Measurements from ENCODE around the gene GPER1. TPM values are rescaled to one million over a fixed set of nuclear protein-coding genes. Genes with fewer than 3 reads are reported as not detected.

Gene GPER1
- total and polyA plus RNA-seq, 2 experiments from 2014 or later: 0.89 TPM; not detected in 1

DNA sequence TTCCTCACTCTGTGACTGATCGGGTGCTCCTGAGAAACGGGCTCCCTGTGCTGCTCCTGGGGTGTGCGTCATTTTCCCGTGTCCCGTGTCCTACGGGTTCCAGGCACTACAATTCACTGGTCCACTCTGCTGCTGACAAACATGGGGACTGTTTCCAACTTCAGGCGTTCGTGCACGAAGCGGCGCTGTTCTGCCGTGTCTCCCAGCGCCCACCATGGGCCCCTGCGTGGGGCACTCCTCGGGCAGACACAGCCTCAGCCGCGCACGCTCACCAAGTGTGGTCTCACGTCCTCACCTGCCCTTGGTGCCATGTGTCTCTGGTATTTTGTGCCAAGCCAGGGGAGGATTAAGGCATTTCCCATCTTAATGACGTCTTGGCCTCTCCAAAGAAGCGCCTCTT lies 24.6 kb upstream of the GPER1 start (continued):
- TF ChIP-seq, protein P1, sequence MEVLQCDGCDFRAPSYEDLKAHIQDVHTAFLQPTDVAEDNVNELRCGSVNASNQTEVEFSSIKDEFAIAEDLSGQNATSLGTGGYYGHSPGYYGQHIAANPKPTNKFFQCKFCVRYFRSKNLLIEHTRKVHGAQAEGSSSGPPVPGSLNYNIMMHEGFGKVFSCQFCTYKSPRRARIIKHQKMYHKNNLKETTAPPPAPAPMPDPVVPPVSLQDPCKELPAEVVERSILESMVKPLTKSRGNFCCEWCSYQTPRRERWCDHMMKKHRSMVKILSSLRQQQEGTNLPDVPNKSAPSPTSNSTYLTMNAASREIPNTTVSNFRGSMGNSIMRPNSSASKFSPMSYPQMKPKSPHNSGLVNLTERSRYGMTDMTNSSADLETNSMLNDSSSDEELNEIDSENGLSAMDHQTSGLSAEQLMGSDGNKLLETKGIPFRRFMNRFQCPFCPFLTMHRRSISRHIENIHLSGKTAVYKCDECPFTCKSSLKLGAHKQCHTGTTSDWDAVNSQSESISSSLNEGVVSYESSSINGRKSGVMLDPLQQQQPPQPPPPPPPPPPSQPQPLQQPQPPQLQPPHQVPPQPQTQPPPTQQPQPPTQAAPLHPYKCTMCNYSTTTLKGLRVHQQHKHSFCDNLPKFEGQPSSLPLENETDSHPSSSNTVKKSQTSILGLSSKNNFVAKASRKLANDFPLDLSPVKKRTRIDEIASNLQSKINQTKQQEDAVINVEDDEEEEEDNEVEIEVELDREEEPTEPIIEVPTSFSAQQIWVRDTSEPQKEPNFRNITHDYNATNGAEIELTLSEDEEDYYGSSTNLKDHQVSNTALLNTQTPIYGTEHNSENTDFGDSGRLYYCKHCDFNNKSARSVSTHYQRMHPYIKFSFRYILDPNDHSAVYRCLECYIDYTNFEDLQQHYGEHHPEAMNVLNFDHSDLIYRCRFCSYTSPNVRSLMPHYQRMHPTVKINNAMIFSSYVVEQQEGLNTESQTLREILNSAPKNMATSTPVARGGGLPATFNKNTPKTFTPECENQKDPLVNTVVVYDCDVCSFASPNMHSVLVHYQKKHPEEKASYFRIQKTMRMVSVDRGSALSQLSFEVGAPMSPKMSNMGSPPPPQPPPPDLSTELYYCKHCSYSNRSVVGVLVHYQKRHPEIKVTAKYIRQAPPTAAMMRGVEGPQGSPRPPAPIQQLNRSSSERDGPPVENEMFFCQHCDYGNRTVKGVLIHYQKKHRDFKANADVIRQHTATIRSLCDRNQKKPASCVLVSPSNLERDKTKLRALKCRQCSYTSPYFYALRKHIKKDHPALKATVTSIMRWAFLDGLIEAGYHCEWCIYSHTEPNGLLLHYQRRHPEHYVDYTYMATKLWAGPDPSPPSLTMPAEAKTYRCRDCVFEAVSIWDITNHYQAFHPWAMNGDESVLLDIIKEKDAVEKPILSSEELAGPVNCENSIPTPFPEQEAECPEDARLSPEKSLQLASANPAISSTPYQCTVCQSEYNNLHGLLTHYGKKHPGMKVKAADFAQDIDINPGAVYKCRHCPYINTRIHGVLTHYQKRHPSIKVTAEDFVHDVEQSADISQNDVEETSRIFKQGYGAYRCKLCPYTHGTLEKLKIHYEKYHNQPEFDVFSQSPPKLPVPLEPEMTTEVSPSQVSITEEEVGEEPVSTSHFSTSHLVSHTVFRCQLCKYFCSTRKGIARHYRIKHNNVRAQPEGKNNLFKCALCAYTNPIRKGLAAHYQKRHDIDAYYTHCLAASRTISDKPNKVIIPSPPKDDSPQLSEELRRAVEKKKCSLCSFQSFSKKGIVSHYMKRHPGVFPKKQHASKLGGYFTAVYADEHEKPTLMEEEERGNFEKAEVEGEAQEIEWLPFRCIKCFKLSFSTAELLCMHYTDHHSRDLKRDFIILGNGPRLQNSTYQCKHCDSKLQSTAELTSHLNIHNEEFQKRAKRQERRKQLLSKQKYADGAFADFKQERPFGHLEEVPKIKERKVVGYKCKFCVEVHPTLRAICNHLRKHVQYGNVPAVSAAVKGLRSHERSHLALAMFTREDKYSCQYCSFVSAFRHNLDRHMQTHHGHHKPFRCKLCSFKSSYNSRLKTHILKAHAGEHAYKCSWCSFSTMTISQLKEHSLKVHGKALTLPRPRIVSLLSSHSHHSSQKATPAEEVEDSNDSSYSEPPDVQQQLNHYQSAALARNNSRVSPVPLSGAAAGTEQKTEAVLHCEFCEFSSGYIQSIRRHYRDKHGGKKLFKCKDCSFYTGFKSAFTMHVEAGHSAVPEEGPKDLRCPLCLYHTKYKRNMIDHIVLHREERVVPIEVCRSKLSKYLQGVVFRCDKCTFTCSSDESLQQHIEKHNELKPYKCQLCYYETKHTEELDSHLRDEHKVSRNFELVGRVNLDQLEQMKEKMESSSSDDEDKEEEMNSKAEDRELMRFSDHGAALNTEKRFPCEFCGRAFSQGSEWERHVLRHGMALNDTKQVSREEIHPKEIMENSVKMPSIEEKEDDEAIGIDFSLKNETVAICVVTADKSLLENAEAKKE (CRISPR knock-in tag; IDR thresholded peaks at IDR 0.05): no peak
- TF ChIP-seq, protein P2, sequence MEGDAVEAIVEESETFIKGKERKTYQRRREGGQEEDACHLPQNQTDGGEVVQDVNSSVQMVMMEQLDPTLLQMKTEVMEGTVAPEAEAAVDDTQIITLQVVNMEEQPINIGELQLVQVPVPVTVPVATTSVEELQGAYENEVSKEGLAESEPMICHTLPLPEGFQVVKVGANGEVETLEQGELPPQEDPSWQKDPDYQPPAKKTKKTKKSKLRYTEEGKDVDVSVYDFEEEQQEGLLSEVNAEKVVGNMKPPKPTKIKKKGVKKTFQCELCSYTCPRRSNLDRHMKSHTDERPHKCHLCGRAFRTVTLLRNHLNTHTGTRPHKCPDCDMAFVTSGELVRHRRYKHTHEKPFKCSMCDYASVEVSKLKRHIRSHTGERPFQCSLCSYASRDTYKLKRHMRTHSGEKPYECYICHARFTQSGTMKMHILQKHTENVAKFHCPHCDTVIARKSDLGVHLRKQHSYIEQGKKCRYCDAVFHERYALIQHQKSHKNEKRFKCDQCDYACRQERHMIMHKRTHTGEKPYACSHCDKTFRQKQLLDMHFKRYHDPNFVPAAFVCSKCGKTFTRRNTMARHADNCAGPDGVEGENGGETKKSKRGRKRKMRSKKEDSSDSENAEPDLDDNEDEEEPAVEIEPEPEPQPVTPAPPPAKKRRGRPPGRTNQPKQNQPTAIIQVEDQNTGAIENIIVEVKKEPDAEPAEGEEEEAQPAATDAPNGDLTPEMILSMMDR (conservative IDR thresholded peaks at IDR 0.05; ENCODE audit: low read depth in 2 of 2): no peak
- TF ChIP-seq JUNB (IDR thresholded peaks at IDR 0.05; ENCODE audit: unreplicated experiment): no peak
- no peak for TF ChIP-seq STAT1 (IDR thresholded peaks at IDR 0.05; ENCODE audit: unreplicated experiment)
- no peak for TF ChIP-seq EZH2 (IDR thresholded peaks at IDR 0.05; ENCODE audit: low read depth, unreplicated experiment)
- no peak for TF ChIP-seq POLR2AphosphoS5 (IDR thresholded peaks at IDR 0.05; ENCODE audit: low read depth)
- TF ChIP-seq CREB1 (CRISPR knock-in tag; IDR thresholded peaks at IDR 0.05; ENCODE audit: low read depth): no peak
- TF ChIP-seq ZNF114 (CRISPR knock-in tag; IDR thresholded peaks at IDR 0.05): no peak
- no peak for TF ChIP-seq NANOG (IDR thresholded peaks at IDR 0.05; ENCODE audit: borderline replicate concordance)
